ENCODE data around the gene MMAB. TPM values are rescaled to one million over a fixed set of nuclear protein-coding genes. Genes with fewer than 3 reads are reported as not detected.

MMAB gene
- total RNA-seq, 1 experiment from 2014 or later, result 34.9 TPM

GRCh38 chr12:109554761-109555160, 18.5 kb downstream of the MMAB start:
- BruUV-seq (replicated peaks), result no TSS peak
- CTCF ChIA-PET, result no interaction called here
- Histone ChIP-seq H3K4me1 (ENCODE audit: control insufficient read depth in 1 of 2, insufficient read depth in 2 of 2, low read length in 2 of 2) (no peaks in the 10 kb centered on the region), H3K27ac (ENCODE audit: low read depth, low read length) (no peak overlapping the region), H3K9me3 (ENCODE audit: control insufficient read depth in 1 of 2, insufficient read depth in 1 of 2, low read depth in 1 of 2, low read length in 2 of 2) (no peaks in the 10 kb centered on the region), H3K79me2 (ENCODE audit: insufficient read depth, low read length) (no peaks in the 10 kb centered on the region), H3K36me3 (ENCODE audit: control insufficient read depth in 1 of 2, insufficient read depth in 2 of 2, low read length in 2 of 2) (no peaks in the 10 kb centered on the region), H3K9me2 (ENCODE audit: insufficient read depth) (no peaks in the 10 kb centered on the region), H4K20me1 (ENCODE audit: insufficient read depth) (no peaks in the 10 kb centered on the region), H3K27me3 (ENCODE audit: insufficient read depth, low read length) (0 out of 2 replicates have a peak, but pooled peaks cover 6% of the 10 kb centered on the region), H3K9ac (ENCODE audit: low read length) (no peak overlapping the region), H2AFZ (ENCODE audit: low read depth, low read length, poor library complexity, severe bottlenecking) (no peak overlapping the region), H3K4me2 (ENCODE audit: low read length) (no peak overlapping the region), H3K4me3 (replicated peaks in 1 of 2; ENCODE audit: low read depth in 1 of 2, low read length in 2 of 2) (no peak overlapping the region)
- RAD21 ChIA-PET (ENCODE audit: low non-redundant PET in 1 of 2, low total read pairs in 2 of 2, uncharacterized antibody in 2 of 2, unreplicated experiment in 2 of 2), result no interaction called here
- no peak for TF ChIP-seq EZH2 (IDR thresholded peaks at IDR 0.05)
- no peak for TF ChIP-seq CBX3 (IDR thresholded peaks at IDR 0.05; ENCODE audit: low read depth)
- no peak for TF ChIP-seq SIN3A (IDR thresholded peaks at IDR 0.05; ENCODE audit: low read depth)
- no peak for TF ChIP-seq EZH2phosphoT487 (IDR thresholded peaks at IDR 0.05; ENCODE audit: borderline replicate concordance)
- TF ChIP-seq ATF3 (IDR thresholded peaks at IDR 0.05), result no peak
- no peak for TF ChIP-seq RAD21 (IDR thresholded peaks at IDR 0.05; ENCODE audit: low read depth)
- TF ChIP-seq SP1 (IDR thresholded peaks at IDR 0.05; ENCODE audit: low read depth), result no peak
- no peak for TF ChIP-seq ZBTB33 (IDR thresholded peaks at IDR 0.05; ENCODE audit: extremely low read depth, insufficient replicate concordance, low read length)
- no peak for TF ChIP-seq POLR2AphosphoS5 (IDR thresholded peaks at IDR 0.05; ENCODE audit: low read depth, low read length)
- TF ChIP-seq FOSL1 (IDR thresholded peaks at IDR 0.05; ENCODE audit: low read depth), result no peak
- TF ChIP-seq ZFX (IDR thresholded peaks at IDR 0.05), result no peak
- TF ChIP-seq ZNF274 (IDR thresholded peaks at IDR 0.05; ENCODE audit: low read depth, low read length), result no peak
- TF ChIP-seq YY1 (IDR thresholded peaks at IDR 0.05; ENCODE audit: extremely low read depth, insufficient replicate concordance, low read depth, low read length), result no peak
- no peak for TF ChIP-seq ELF1 (IDR thresholded peaks at IDR 0.05; ENCODE audit: borderline replicate concordance, low read depth)
- TF ChIP-seq REST (IDR thresholded peaks at IDR 0.05; ENCODE audit: low read depth), result no peak
- no peak for TF ChIP-seq POLR2A (IDR thresholded peaks at IDR 0.05; ENCODE audit: borderline replicate concordance, extremely low read depth, insufficient read depth, insufficient read length)
- no peak for TF ChIP-seq CEBPB (IDR thresholded peaks at IDR 0.05; ENCODE audit: low read depth)
- no peak for TF ChIP-seq CTCF (IDR thresholded peaks at IDR 0.05 in 2 of 3, conservative IDR thresholded peaks at IDR 0.05 in 1 of 3; ENCODE audit: borderline replicate concordance in 1 of 3, insufficient read depth in 1 of 3, low read depth in 2 of 3, low read length in 2 of 3)
- POLR2A ChIA-PET, result no interaction called here
- ATAC-seq (no peak), DNase-seq (ENCODE audit: low read depth, low spot score) (no peak)
- intact Hi-C loops (cut with micrococcal nuclease), result no loop called here
